Camera-type eye (tissue), 1 donor: Measurements from ENCODE around the gene LZTS2. TPM values are rescaled to one million over a fixed set of nuclear protein-coding genes. Genes with fewer than 3 reads are reported as not detected.

Experiments used
- total RNA-seq: library from RNA; depleted of rRNA; stranded (reverse); fragments of >200 nt; gene quantifications from one replicate; pipeline ENCODE4 v1.2.3, GENCODE V29; 2014

LZTS2 gene
- total RNA-seq, result 62.8 TPM

GRCh38 chr10:100999742-101000126 is at the start of gene LZTS2:
Gene LZTS2, plus strand, starts transcription at chr10:100999808. Its CDS starts 2,731 bp downstream, at chr10:101002539.

DNA sequence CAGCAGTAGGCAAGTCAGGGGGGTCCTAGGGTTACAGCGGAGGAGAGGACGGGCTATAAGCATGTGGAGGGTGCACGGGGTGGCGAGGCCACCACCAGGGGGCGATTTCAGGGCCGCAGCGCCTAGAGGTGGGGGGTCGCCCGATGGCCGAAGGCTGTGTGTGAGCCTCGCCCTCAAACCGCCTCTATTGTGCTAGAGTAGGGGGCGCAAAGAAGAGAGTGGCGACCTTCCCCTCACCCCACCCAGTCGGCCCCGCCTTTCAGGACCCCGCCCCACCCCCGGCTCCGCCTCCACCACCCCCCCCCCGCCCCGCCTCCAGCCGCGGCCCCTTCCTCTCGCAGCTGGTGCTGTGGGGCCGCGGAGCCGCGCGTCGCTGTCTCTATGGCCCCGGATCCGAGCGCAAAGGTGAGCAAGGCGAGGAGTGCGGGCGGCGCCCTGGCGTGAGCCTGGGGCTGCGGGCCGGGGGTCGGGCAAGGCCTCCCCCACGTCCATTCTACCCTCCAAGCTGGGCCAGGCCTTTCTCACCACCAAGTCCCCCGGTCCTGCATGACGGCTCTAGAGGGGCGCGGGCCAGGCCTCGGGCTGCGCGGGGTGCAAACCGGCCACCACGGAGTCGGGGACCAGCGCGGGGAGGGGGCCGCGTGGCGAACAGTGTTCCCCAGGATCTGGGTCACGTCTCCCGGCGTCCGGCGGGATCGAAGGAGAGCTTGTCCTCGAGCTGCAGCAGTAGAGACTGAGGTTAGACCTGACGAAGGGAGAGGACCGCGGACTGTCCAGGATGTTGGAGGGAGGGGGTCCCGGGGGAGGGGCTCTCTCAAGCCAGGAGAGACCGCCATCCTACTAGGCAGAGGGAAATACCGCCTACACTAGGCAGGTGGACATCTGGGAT is 30.2 kb upstream of the LZTS2 start, which contains the start of gene SEMA4G:
TSS of gene SEMA4G (plus strand) at position 318 of the 889 bp plus-strand sequence. CDS start 3,409 bp downstream, outside the sequence.

DNA sequence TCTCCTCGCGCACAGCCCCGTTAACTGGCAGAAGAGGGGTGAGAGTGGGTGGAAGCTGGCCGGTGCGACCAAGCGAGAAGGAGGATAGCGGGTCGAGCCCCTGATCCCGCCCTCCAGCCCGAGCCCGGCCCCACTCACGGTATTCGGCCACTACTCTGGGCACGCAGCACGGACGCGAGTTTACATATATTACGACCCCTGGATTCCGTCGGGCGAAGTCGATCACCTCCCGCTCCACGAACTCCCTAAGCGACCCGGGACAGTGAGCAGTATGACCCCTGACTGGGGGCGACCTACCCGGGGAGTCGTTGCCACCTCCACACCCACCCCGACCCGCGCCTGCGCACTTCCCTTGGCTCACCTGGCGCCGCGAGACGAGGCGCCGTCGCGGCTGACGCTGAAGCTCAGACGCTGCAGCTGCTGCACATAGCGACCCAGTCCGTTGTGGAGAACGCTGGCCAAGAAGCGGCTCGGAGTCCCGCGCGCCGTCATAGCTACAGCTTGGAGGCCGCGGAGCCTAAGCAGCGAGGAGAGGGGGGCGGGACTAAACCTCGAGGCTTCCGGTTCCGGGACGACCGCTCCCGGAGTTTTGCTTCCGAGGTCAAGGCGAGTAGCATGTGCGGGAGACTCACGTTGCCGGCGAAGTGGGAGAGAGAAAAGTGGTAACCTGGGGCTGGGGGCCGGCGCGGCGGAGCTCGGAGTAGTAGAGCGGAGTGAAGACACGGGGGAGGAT is 12.5 kb upstream of the LZTS2 start, which contains the start of the genes MRPL43 and TWNK:
TSS of gene MRPL43 (minus strand) at position 546 of the 733 bp plus-strand sequence. CDS start at position 492, 54 bp downstream.
TSS of gene TWNK (plus strand) at position 592 of the 733 bp plus-strand sequence. CDS start 668 bp downstream, outside the sequence.

DNA sequence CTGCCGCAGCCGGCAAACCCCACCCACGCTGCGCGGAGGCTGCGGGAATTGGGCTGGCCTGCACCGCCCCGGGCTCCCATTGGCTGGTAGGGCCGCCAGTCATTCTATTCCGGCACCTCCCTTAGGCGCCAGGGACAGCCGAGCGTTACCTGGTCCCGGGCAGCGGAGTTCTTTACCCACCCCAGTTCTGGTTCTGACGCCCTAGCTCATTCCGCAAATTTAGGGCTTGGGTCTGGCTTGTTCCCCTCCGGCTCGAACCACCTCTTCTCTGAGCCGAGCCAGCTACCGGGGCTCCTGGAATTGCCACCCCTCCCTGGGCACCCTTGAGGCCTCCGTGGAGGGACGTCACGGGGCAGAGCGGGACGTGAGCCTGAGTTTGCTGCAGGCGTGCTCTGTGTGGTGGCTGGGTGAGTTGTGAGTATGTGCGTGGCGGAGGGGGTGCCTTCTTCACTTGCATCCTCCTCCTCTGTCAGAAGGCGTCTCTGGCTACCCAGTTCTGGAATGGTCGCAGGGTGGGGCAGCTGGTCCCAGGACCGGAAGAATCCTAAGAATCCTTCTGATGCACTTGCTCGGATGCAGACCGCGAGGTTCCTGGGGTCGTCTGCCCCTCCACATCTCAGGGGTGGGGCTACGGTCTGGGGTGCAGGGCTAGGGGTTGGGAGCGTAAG is 31.7 kb downstream of the LZTS2 start, which contains the start of the genes PDZD7 and SFXN3:
TSS of gene PDZD7 (minus strand) at position 2 of the 668 bp plus-strand sequence. CDS start 910 bp downstream, outside the sequence.
TSS of gene SFXN3 (plus strand) at position 107 of the 668 bp plus-strand sequence. CDS start 3,461 bp downstream, outside the sequence.

Other genes starting within 250 kb of the LZTS2 start
- gene SLF2, start 86.8 kb upstream of the LZTS2 start, total RNA-seq, result 64.1 TPM
- 6.6 TPM for gene SEMA4G, start 30.3 kb upstream of the LZTS2 start, total RNA-seq
- 50.3 TPM for gene MRPL43, start 12.3 kb upstream of the LZTS2 start, total RNA-seq
- 8.5 TPM for gene TWNK, start 12.3 kb upstream of the LZTS2 start, total RNA-seq
- 2.1 TPM for gene PDZD7, start 31.3 kb downstream of the LZTS2 start, total RNA-seq
- gene SFXN3, start 31.4 kb downstream of the LZTS2 start, total RNA-seq, result 82.1 TPM
- gene KAZALD1, start 62.2 kb downstream of the LZTS2 start, total RNA-seq, result 24.5 TPM
- gene TLX1, start 131.5 kb downstream of the LZTS2 start, total RNA-seq, result not detected
- not detected for gene LBX1, start 229.7 kb downstream of the LZTS2 start, total RNA-seq